AG10803 (cell line): Measurements from ENCODE around the gene MGARP.
A peak's percentile ranks its signal among the peaks of the same experiment; 100 is the strongest.

Experiments
- DNase-seq: peaks from one replicate; pipeline ENCODE4 v3.0.0; 2010; ENCODE audit warnings: low read depth
- H3K4me3 ChIP-seq: 2 replicates; pipeline ENCODE4 v1.5.1; 2011; ENCODE audit warnings: mild to moderate bottlenecking, low read length, control low read depth
- TF ChIP-seq, protein P1 (sequence below): conservative IDR thresholded peaks from 2 replicates; pipeline ENCODE4 v1.5.1; 2011; ENCODE audit warnings: mild to moderate bottlenecking, low read length, control low read depth, inconsistent platforms

The MGARP gene

DNA sequence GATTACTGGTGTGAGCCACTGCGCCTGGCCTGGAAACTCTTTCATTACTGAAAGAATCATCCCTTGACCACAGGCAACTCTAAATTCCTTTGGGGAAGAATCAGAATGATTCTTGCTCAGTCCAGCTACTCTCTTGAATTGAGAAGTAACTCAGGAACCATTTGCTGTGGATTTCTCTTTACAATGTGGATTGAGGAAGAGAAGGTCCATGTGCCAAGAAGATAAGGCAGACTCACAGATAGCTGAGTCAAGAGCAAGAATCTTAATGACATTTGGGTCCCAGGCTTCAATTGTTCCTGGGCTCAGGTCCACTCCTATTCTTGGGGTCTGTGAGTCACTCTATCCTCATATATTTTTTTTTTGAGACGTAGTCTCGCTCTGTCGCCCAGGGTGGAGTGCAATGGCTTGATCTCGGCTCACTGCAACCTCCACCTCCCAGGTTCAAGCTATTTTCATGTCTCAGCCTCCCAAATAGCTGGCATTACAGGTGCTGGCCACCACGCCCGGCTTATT lies 6.2 kb upstream of the MGARP start:
- H3K4me3 ChIP-seq, result no peak overlapping the region
- TF ChIP-seq, protein P1, sequence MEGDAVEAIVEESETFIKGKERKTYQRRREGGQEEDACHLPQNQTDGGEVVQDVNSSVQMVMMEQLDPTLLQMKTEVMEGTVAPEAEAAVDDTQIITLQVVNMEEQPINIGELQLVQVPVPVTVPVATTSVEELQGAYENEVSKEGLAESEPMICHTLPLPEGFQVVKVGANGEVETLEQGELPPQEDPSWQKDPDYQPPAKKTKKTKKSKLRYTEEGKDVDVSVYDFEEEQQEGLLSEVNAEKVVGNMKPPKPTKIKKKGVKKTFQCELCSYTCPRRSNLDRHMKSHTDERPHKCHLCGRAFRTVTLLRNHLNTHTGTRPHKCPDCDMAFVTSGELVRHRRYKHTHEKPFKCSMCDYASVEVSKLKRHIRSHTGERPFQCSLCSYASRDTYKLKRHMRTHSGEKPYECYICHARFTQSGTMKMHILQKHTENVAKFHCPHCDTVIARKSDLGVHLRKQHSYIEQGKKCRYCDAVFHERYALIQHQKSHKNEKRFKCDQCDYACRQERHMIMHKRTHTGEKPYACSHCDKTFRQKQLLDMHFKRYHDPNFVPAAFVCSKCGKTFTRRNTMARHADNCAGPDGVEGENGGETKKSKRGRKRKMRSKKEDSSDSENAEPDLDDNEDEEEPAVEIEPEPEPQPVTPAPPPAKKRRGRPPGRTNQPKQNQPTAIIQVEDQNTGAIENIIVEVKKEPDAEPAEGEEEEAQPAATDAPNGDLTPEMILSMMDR, result no peak
- DNase-seq, result no peak

DNA sequence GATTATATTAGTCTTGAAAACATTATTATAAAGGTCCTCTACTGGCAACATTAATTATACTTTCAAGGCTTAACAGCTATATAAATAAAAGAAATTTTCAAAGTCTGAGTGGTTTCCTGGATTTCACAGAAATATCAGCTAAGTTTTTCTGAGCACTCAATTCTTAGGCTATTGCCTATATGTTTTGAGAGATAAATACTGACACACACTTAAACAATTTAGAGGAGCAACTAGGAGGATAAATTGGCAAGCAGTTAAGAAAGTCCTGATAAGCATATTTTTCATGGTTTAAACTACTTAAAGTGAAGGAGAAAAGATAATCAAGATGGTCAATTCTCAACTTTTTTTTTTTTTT lies 2.7 kb upstream of the MGARP start:
- DNase-seq, result no peak
- TF ChIP-seq, protein P1, result no peak
- H3K4me3 ChIP-seq, result no peak overlapping the region

GRCh38 chr4:139282065-139282720 lies 2.2 kb upstream of the MGARP start:
- TF ChIP-seq, protein P1, result no peak
- H3K4me3 ChIP-seq, result no peak overlapping the region
- DNase-seq, result peak; percentile 52

GRCh38 chr4:139278912-139279759 lies 889 bp downstream of the MGARP start:
- TF ChIP-seq, protein P1, result no peak
- DNase-seq, result no peak
- H3K4me3 ChIP-seq, result peak overlapping the region; percentile 49

DNA sequence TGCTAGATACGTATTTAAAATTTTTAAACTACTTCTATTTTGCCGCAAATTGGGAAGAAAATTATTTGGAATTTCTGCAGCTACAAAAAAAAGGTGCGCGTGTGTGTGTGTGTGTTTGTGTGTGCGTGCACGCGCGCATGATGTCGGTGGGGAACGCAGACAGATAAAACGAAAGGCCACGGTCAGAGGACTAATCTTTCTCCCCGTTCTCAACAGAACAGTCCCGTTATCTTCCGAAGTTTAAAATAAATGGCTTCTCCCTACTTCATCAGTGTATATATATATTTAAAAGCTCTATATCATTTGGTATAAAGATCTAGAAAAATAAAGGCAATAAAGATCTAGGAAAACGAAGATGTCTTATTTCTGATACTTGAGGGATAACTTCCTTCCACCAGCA lies 1.5 kb downstream of the MGARP start:
- no peak for DNase-seq
- H3K4me3 ChIP-seq, result no peak overlapping the region
- TF ChIP-seq, protein P1, result no peak

DNA sequence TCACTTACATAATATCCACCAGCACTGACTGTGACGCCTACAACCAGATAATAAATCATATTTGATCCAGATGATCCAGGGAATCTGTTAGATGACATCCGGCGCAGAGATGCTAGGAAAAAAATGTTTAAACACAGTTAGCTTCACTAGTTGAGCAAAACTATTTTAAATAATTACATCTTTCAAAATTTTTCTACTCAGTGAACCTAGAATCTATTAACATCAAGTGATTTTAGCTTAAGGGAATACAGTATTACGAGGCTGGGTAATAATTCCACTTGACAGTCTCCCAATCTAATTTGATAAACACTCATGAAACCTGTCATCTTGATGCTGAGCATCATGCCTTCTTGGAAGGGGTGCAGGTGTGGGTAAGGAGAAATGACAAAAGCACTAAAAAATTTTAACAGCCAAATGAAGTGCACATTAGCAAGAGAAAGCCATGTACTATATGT lies 4.7 kb downstream of the MGARP start:
- no peak for DNase-seq
- TF ChIP-seq, protein P1, result no peak

More for the DNA sequence above, 4.7 kb downstream of the MGARP start:
- no peak overlapping the region for H3K4me3 ChIP-seq
